ENCODE results near the gene TMEM144.

Gene TMEM144

GRCh38 chr4:158299459-158300007 is 89.2 kb downstream of the TMEM144 start:
- peak; percentile 2 for DNase-seq

- no peak for DNase-seq
These were observed 89.7 kb downstream of the TMEM144 start for GRCh38 chr4:158300012-158300411.

- DNase-seq, result no peak
These were observed 92.0 kb downstream of the TMEM144 start for GRCh38 chr4:158302076-158302866.

GRCh38 chr4:158304694-158305093 is 94.4 kb downstream of the TMEM144 start:
- no peak for DNase-seq

Data from right kidney (tissue), 1 donor.